ENCODE measurements around the gene TMEM151B.

TMEM151B gene

GRCh38 chr6:44250718-44251123 is 19.5 kb upstream of the TMEM151B start:
- DNase-seq (ENCODE audit: low read depth in 2 of 2), result no peak

- DNase-seq (ENCODE audit: low read depth in 2 of 2), result no peak
Measured at GRCh38 chr6:44251576-44252524, 18.4 kb upstream of the TMEM151B start.

- DNase-seq (ENCODE audit: low read depth in 2 of 2), result no peak
Measured at GRCh38 chr6:44253307-44254101, 16.7 kb upstream of the TMEM151B start.

- no peak for DNase-seq (ENCODE audit: low read depth in 2 of 2)
Measured at GRCh38 chr6:44254191-44255104, 15.8 kb upstream of the TMEM151B start.

- no peak for DNase-seq (ENCODE audit: low read depth in 2 of 2)
Measured at GRCh38 chr6:44255105-44255808, 15.0 kb upstream of the TMEM151B start.

GRCh38 chr6:44255871-44256774 is 14.1 kb upstream of the TMEM151B start:
- no peak for DNase-seq (ENCODE audit: low read depth in 2 of 2)

GRCh38 chr6:44256775-44257024 is 13.6 kb upstream of the TMEM151B start:
- no peak for DNase-seq (ENCODE audit: low read depth in 2 of 2)

GRCh38 chr6:44257025-44257752 is 13.1 kb upstream of the TMEM151B start, which contains the start of gene SLC35B2:
TSS of gene SLC35B2 (minus strand) at chr6:44257528. CDS start at chr6:44257410, 118 bp downstream.
- peak in 1 of 2 donors; percentile 64 for DNase-seq (ENCODE audit: low read depth in 2 of 2)

- no peak for DNase-seq (ENCODE audit: low read depth in 2 of 2)
Measured at GRCh38 chr6:44257753-44258324, 12.4 kb upstream of the TMEM151B start.

- DNase-seq (ENCODE audit: low read depth in 2 of 2), result no peak
Measured at GRCh38 chr6:44258325-44258863, 11.9 kb upstream of the TMEM151B start.

GRCh38 chr6:44258921-44259320 is 11.3 kb upstream of the TMEM151B start:
- DNase-seq (ENCODE audit: low read depth in 2 of 2), result no peak

- no peak for DNase-seq (ENCODE audit: low read depth in 2 of 2)
Measured at GRCh38 chr6:44260011-44260410, 10.2 kb upstream of the TMEM151B start.

- no peak for DNase-seq (ENCODE audit: low read depth in 2 of 2)
Measured at GRCh38 chr6:44260451-44261297, 9.6 kb upstream of the TMEM151B start.

- no peak for DNase-seq (ENCODE audit: low read depth in 2 of 2)
Measured at GRCh38 chr6:44261581-44261980, 8.7 kb upstream of the TMEM151B start.

- DNase-seq (ENCODE audit: low read depth in 2 of 2), result no peak
Measured at GRCh38 chr6:44262467-44263353, 7.5 kb upstream of the TMEM151B start.

GRCh38 chr6:44263354-44264100 is 6.7 kb upstream of the TMEM151B start:
- no peak for DNase-seq (ENCODE audit: low read depth in 2 of 2)

All from stimulated activated CD4-positive, alpha-beta T cell treated with anti-CD3 and anti-CD28 coated beads, Interleukin-1b, Interleukin-23, amount 100 ng/mL, for 4 hours (primary cell).